Activated CD4-positive, alpha-beta T cell treated with anti-CD3 and anti-CD28 coated beads, Interleukin-2, amount 50 U/mL, for 48 hours (primary cell): ENCODE data around the gene CREB3L2.
"Not testable (repeated sequence)": the region's sequence is repeated elsewhere in the genome, so short reads cannot be mapped to it uniquely, and the experiment has no call there.

Experiments used
- DNase-seq, 2 experiments: peaks; one replicate each; pipeline ENCODE4 v3.0.0-alpha.2; 2020

The CREB3L2 gene

GRCh38 chr7:137930581-137930980 is 71.3 kb downstream of the CREB3L2 start:
- no peak for DNase-seq

- no peak for DNase-seq
Observed at GRCh38 chr7:137928626-137929025, 73.3 kb downstream of the CREB3L2 start.

- DNase-seq: no peak
Observed at GRCh38 chr7:137927386-137927785, 74.5 kb downstream of the CREB3L2 start.

- not testable (repeated sequence) for DNase-seq
Observed at GRCh38 chr7:137926206-137926605, 75.7 kb downstream of the CREB3L2 start.

GRCh38 chr7:137925754-137926153 is 76.1 kb downstream of the CREB3L2 start:
- no peak for DNase-seq

GRCh38 chr7:137925091-137925490 is 76.8 kb downstream of the CREB3L2 start:
- DNase-seq: no peak

- DNase-seq: no peak
Observed at GRCh38 chr7:137923380-137923779, 78.5 kb downstream of the CREB3L2 start.

GRCh38 chr7:137920637-137921399 is 81.1 kb downstream of the CREB3L2 start:
- DNase-seq: no peak

- no peak for DNase-seq
Observed at GRCh38 chr7:137919987-137920386, 81.9 kb downstream of the CREB3L2 start.

- DNase-seq: no peak
Observed at GRCh38 chr7:137916980-137917645, 84.8 kb downstream of the CREB3L2 start.

GRCh38 chr7:137916564-137916963 is 85.3 kb downstream of the CREB3L2 start:
- DNase-seq: no peak

- no peak for DNase-seq
Observed at GRCh38 chr7:137915266-137915665, 86.6 kb downstream of the CREB3L2 start.

GRCh38 chr7:137913985-137914384 is 87.9 kb downstream of the CREB3L2 start:
- DNase-seq: no peak

GRCh38 chr7:137909042-137909441 is 92.8 kb downstream of the CREB3L2 start:
- no peak for DNase-seq

GRCh38 chr7:137908106-137908505 is 93.8 kb downstream of the CREB3L2 start:
- no peak for DNase-seq

- not testable (repeated sequence) for DNase-seq
Observed at GRCh38 chr7:137906636-137907035, 95.2 kb downstream of the CREB3L2 start.

GRCh38 chr7:137904833-137905232 is 97.1 kb downstream of the CREB3L2 start:
- DNase-seq: no peak

- DNase-seq: peak; percentile 45 to 62
Observed at GRCh38 chr7:137903382-137904169, 98.3 kb downstream of the CREB3L2 start.

- DNase-seq: no peak
Observed at GRCh38 chr7:137900137-137900536, 101.7 kb downstream of the CREB3L2 start.

- DNase-seq: peak; percentile 82 to 85
Observed at GRCh38 chr7:137898839-137899721, 102.8 kb downstream of the CREB3L2 start.

- DNase-seq: peak in 1 of 2 experiments; percentile 41
Observed at GRCh38 chr7:137895301-137896221, 106.3 kb downstream of the CREB3L2 start.
